Measurements from ENCODE around the gene SCYL3.

GRCh38 chr1:169872906-169873305 lies 20.8 kb downstream of the SCYL3 start:
- TF ChIP-seq REST (IDR thresholded peaks at IDR 0.05; ENCODE audit: low read depth): no peak
- no peak for TF ChIP-seq MAX (IDR thresholded peaks at IDR 0.05)
- TF ChIP-seq TEAD4 (IDR thresholded peaks at IDR 0.05): no peak
- TF ChIP-seq EP300 (IDR thresholded peaks at IDR 0.05; ENCODE audit: borderline replicate concordance): no peak
- TF ChIP-seq RAD21 (IDR thresholded peaks at IDR 0.05; ENCODE audit: low read depth): no peak
- no peak for TF ChIP-seq FOXM1 (IDR thresholded peaks at IDR 0.05; ENCODE audit: borderline replicate concordance, low read depth)
- no peak for TF ChIP-seq YY1 (IDR thresholded peaks at IDR 0.05; ENCODE audit: low read depth)
